GM12801 (cell line): ENCODE data around the gene RPL3.

Experiments
- TF ChIP-seq, protein P1 (sequence below): IDR thresholded peaks from one replicate; pipeline ENCODE4 v1.5.1; 2011; ENCODE audit warnings: control low read depth; ENCODE audit not compliant: insufficient read length; ENCODE audit errors: extremely low read depth

Gene RPL3

GRCh38 chr22:39327995-39328754, 8.8 kb upstream of the RPL3 start:
- TF ChIP-seq, protein P1, sequence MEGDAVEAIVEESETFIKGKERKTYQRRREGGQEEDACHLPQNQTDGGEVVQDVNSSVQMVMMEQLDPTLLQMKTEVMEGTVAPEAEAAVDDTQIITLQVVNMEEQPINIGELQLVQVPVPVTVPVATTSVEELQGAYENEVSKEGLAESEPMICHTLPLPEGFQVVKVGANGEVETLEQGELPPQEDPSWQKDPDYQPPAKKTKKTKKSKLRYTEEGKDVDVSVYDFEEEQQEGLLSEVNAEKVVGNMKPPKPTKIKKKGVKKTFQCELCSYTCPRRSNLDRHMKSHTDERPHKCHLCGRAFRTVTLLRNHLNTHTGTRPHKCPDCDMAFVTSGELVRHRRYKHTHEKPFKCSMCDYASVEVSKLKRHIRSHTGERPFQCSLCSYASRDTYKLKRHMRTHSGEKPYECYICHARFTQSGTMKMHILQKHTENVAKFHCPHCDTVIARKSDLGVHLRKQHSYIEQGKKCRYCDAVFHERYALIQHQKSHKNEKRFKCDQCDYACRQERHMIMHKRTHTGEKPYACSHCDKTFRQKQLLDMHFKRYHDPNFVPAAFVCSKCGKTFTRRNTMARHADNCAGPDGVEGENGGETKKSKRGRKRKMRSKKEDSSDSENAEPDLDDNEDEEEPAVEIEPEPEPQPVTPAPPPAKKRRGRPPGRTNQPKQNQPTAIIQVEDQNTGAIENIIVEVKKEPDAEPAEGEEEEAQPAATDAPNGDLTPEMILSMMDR = no peak

- TF ChIP-seq, protein P1 = no peak
These were observed 6.0 kb upstream of the RPL3 start for GRCh38 chr22:39325392-39325932.

GRCh38 chr22:39318507-39319283, 728 bp downstream of the RPL3 start:
- TF ChIP-seq, protein P1 = no peak

GRCh38 chr22:39317775-39318506, 1.5 kb downstream of the RPL3 start:
- TF ChIP-seq, protein P1 = no peak

DNA sequence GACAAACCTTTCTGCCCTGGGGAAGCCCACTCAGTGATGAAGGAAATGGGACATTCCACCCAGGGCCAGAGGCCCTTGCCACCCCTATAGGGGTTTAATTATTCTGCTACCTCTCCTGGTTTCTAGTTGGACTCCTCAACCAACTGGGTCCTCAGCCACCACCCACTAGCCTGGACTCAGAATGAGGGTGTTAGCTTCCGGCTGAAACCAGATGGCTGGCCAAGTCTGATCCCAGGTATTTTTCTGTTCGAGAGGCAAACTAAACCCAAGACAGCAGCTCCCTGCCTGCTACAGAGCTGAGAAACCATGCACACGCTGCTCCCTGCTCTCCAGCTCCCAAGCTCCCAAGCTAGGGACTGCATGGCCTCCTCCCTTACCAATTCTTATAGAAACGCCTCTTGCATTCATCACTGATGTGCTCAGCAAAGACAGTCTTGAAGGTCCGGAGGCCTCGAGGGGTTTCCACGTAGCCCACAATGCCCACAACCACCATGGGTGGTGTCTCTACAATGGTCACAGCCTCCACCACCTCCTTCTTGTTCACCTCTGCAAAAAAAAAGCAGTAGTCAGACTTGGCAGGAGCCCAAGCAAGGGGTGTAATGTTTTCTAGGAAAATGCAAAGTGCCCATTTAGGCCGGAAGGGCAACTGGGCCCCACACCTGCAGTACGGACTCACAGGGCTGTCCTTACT, 2.2 kb downstream of the RPL3 start:
- TF ChIP-seq, protein P1 = no peak

- TF ChIP-seq, protein P1 = no peak
These were observed 2.9 kb downstream of the RPL3 start for GRCh38 chr22:39316440-39317083.
